Activated effector memory CD4-positive, alpha-beta T cell treated with anti-CD3 and anti-CD28 coated beads, Interleukin-2, amount 50 U/mL, for 16 hours (primary cell): Measurements from ENCODE around the gene PELI2.

ENCODE experiments used
- DNase-seq: peaks from one replicate; pipeline ENCODE4 v3.0.0-alpha.2; 2020

The PELI2 gene

DNA sequence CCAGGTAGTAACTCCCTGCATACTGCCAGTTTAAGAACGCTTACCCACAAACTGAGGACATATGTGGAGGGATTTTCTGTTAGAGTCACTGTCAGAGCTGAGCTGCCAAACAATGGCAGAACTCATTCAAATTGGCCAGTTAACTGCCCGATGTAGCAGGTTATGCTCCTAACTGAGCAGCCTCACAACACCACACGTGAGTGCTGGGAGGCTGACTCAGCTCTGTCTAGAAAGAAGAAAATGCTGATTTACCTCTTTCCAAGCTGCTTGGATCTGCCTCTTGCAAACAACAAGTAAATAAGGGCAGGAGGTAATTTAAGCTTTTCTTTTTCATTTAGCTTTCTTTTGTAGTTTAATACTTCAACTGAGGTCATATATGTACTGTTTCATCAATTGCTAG lies 195.6 kb downstream of the PELI2 start:
- no peak for DNase-seq

GRCh38 chr14:56318393-56319115 lies 200.3 kb downstream of the PELI2 start:
- DNase-seq, result no peak

DNA sequence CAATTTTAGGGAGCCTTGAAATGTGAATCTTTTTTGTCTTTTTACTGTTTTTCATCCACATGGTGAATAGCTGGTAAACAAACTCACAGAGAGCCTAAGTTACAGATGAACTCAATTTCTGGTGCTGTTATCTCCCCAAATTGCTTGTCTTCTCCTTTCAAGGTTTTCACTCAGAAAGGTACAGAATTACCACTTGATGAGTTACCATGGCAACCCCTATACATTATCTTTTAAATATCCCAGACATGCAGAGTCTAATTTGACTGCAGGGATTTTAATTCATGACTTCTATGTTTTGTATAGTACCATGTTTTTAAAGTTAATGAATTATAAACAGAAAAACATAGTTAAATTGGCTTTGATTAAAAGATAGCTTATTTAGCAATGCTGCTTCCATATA lies 203.7 kb downstream of the PELI2 start:
- no peak for DNase-seq

DNA sequence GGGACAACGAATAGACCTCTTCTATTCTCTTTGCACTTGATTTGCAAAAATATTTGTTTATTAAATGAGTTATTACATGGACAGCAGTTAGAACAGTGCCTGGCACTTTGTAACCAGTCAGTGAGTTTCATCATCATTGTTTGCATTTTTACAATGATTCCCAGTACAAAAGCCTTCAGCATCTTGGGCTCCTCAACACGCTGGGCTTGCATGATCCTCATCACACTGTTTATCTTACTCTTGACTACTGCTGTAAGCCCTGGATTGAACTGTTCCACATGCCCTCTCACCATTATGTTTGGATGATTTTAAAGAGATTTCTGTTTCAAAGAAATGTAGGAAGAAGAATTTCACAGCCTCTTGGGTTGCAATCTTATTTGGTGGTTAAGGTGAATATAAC lies 204.3 kb downstream of the PELI2 start:
- DNase-seq, result no peak

DNA sequence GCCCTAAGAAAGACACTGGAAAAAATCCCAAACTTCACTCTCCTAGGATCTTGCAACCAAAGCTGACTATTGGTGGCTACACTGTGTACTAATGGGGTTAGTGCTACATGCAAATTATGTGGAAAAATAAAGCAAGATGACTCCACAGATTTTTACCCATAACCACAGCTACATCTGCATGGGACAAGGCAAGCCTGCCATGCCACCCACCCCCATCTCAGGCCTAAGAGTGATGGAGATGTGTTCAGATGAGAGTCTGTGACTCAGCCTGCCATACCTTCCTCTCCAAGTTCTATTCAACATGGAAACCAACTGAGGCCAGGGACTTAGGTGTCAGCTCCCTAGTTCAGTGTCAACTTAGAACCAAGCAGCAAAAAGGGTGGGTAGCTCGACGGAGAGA lies 206.2 kb downstream of the PELI2 start:
- DNase-seq, result no peak

DNA sequence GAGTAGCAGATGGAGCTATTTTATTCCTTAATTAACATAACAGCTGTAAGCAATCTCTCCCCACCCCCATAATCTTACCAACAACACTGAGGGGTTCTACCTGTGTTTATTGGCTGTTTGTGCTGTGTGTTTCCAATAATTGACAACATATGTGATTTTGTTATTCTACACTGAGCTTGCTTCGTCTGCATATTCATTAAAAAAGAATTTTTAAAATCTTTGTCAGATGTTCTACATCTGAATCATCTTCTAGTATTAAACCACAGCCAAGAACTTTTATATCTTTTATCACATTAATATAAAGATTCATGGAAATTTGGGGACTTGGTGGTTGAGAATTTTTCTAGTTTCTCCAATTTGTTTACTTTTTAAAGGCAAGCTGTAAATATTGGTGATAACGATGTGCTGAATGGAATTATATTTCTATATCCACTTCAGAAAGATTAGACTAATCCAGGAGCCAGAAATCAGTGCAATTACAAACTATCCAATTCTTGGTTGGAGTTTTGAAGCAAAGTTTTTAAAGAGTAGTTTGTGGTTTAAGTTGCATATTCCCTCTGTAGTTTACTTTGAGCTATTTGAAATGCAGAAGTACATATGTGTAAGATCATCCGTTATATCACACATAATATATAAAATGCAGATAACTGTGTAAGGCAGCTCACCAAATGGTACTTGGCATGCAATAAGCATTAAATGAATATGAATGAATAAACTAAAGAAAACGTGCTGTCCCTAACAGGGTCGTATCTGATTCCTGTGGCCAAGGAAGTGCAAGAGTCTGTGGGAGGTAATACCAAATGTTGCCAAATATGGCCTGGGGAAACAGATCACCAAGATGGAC lies 206.9 kb downstream of the PELI2 start:
- DNase-seq, result no peak

DNA sequence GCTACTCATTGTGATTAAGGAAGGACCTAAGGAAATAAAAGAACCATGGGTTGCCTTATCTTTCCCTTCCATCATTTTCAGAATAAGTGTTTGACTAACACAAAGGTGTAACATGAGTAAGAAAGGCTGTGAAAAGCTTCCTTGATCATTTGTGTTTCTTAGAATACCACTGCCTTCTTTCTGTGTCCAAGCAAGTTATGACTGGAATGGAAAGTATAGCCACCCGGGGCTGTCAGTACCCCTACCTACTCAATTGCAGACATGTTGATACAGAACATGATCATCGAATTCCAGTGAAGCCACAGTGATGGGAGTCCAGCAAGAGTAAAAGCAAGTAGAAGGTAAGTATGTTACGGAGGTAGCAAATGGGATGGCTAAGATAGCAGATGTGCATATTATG lies 209.8 kb downstream of the PELI2 start:
- no peak for DNase-seq

DNA sequence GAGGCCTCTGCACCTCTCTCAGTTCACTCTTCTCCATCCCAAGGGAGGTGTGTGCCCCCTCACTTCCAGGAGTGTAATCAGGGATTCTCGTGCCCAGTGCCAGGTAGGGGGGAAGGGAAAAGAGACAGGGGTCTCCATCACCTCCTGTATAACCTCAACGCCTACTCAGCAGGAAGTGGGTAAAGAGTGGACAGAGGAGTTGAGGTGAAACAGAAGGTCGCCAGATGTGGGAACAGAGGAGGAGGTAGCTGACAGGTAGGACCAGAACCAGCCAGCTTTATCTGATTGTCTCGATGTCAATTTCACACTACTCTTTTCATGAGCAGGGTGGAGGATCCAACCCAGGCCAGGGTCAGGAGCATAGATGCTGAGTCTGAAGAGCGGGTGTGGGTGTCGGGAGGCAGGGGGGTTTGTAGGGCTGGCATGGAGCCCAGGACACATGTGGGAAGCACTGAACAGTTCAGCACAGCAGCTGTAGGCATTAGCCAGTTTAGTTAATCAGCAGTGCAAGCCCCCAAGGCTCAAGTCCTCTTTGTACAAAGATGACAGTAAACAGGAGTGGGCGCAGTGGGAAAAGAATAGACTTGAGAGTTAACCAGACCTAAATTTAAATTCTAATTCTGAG lies 213.5 kb downstream of the PELI2 start:
- no peak for DNase-seq

GRCh38 chr14:56333359-56334292 lies 215.4 kb downstream of the PELI2 start:
- no peak for DNase-seq

DNA sequence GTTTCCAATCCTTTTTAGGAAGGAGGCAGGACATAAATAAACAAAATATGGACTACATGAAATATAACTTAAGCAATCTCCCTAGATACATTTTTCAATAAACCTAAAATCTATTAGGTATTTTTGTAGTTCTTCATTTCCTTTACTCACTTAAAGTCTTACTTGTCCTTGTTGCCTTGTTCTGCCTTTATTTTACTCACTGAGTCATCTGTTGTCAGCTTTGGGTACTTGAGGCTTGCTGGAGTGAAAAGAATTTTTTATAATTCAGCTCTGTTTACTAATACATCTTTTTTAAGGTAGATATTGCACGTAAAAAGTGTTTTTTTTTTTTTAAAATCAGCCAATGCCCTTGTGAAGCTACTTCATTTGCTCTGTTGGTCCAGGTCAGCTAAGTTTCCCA lies 216.2 kb downstream of the PELI2 start:
- DNase-seq, result no peak

- DNase-seq, result no peak
Measured at GRCh38 chr14:56338674-56339073, 220.5 kb downstream of the PELI2 start.

GRCh38 chr14:56339855-56340701 lies 221.9 kb downstream of the PELI2 start:
- peak; percentile 76 for DNase-seq

GRCh38 chr14:56340932-56341331 lies 222.7 kb downstream of the PELI2 start:
- no peak for DNase-seq

DNA sequence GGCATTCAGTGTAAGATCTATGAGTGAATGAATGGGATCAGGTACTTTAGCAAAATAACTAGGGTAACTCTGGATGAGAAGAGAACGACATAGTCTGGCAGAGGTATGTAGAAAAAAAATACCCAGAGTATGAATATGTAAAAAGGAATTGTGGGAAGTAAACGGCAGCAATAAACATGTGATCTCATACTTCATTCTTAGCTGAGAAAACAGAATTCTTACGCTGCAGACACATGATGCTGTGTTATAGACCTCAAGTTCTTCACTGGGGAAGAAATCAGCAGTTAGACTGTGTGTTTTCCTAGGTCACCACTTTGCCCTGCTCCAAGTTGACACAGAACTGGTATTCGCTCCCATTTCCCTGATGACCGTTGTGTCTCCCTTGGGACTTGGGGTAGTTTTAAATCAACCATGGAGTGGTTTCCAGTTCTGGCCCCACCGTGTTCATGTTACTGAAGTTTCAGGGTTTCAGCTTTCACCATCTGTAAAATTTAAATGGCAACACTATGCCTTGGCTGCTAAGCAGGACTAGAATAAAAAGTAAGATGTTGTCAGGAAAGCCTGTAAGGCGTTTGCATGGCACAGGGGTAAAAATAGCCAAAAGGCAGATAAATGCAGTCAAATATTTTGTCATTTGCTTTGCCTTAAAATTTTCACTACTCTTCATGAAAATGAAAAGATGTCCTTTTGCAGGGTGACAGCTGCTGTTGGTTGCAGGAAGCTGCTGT lies 223.7 kb downstream of the PELI2 start:
- no peak for DNase-seq

DNA sequence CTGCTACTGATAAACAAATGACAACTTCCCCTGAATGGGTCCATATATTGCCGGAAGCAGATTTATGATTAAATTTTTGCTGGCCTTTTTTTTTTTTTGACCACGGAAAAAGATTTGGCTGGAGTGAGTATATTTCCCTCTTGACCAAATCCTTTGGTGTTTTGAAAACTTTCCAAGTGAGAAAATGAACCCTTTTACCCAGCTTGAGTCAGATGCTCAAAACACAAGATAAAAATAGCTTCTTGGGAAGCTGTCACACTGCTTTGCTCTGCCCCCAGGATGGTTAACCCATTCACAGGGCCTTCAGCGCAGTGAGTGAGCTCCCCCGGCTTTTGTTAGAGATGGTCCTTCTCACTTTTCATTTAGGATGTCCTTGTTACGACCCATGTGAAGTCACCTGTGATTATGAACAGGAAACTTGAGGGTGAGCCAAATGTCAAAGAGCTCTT lies 224.3 kb downstream of the PELI2 start:
- no peak for DNase-seq

GRCh38 chr14:56349960-56350359 lies 231.7 kb downstream of the PELI2 start:
- no peak for DNase-seq
